GM19455 (cell line): Measurements from ENCODE around the gene ERMAP.
A peak's percentile ranks its signal among the peaks of the same experiment; 100 is the strongest.

ENCODE experiments used
- ATAC-seq: cut with Tn5 transposase; IDR thresholded peaks from one replicate; pipeline ENCODE4 v1.9.1; 2021; ENCODE audit not compliant: unreplicated experiment

The ERMAP gene, protein sequence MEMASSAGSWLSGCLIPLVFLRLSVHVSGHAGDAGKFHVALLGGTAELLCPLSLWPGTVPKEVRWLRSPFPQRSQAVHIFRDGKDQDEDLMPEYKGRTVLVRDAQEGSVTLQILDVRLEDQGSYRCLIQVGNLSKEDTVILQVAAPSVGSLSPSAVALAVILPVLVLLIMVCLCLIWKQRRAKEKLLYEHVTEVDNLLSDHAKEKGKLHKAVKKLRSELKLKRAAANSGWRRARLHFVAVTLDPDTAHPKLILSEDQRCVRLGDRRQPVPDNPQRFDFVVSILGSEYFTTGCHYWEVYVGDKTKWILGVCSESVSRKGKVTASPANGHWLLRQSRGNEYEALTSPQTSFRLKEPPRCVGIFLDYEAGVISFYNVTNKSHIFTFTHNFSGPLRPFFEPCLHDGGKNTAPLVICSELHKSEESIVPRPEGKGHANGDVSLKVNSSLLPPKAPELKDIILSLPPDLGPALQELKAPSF

DNA sequence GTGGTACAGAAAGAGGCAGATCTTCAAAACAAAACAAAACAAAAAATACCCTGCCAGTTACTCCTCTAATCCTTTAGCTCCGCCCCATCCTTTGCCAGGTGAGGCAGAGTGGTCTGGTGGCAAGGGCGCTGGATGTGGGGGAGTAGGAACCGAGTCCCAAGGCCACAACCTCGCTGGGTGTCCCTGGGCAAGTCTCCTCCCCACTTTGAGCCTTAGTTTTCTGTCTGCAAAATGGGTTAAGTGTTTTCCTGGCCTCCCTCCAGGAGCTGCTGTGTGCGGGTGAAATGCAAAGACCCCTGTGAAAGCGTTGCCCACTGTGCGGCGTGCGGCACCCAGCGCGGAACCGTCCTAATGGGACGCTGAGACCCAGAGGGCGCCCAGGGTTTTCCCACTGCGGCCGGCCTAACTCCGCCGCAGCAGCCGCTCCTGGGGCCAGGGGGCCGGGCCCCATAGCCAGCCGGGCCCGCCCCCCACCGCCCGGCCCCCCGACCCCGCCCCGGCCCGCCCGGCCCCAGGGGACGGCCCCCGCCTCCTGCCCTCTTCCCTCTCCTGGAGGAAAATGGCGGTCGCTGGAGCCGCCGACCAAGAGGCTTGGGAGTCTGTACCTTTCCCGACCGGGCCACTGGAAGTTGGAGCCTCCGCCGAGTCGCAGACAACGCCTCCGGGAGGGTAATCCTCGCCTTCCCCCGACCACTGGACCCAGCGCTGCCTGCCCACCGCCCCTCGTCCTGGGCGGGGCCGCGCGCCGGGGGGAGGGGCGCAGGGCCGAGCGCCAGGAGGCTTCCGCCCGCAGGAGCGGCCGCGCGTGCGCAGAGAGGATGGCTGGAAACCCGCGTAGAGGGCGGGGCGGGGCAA, at the start of gene ERMAP, which contains the start of gene SVBP:
Gene ERMAP, plus strand, starts transcription at position 538 of the 855 bp plus-strand sequence. CDS start 13,327 bp downstream, outside the sequence.
Gene SVBP, minus strand, starts transcription at position 813 of the 855 bp plus-strand sequence. CDS start 853 bp downstream, outside the sequence.
- peak; percentile 80 for ATAC-seq

DNA sequence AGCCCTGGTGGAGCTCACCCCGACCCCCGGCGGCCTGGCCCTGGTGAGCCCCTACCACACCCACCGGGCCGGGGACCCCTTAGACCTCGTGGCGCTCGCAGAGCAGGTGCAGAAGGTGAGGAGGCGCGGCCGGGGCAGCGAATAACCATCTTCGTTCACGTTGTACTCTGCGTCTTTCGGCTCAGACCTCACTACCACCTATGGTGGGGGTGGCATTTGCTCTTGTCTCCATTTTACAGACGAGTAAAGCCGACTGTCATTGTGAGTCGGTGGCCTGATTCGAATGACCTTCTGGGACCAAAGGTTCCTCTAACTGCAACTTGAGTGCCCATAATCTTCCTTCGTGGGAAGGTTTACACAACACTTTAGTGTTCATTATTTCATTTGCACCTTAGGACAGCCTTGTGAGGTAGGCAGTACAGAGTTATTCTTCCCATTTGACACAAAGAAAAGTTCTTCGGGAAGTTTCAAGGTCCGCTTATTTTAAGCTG, 49.4 kb upstream of the ERMAP start:
- peak; percentile 23 for ATAC-seq

DNA sequence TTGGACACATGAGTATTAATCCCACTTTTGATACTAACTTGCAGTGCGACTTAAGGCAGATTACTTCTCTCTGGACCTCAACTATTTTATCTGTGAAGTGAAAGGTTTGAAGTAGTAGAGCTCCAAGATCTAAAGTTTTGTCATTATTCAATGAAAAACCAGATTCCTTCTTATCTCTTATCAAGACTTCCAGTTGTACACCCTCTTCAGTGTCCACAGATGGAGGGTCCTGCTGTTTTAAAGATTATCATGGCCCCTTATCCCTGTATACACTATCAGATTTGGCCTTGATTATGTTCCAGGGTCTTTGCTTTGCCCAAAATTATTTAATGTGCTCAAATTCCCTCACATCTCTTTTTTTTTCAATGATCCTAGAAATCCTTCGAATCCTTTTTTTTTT, 48.8 kb upstream of the ERMAP start:
- ATAC-seq = no peak

DNA sequence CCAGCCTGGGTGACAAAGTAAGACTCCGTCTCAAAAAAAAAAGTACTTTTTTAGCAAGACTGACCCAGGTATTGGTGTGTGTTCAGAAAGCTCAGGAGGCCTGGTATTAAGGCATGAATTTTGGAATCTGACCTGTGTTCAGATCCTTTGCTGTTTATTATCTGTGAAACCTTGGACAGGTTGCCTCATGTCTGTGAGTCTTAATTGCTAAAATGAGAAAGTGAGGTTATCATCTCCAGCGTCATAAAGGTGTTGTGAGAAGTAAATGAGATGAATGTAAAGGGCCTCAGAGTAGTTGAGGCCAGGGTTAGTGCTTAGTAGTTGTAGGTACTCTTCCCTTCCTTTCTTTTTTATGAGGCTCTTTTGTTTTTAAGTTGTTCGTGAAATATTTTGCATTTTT, 47.1 kb upstream of the ERMAP start:
- no peak for ATAC-seq

DNA sequence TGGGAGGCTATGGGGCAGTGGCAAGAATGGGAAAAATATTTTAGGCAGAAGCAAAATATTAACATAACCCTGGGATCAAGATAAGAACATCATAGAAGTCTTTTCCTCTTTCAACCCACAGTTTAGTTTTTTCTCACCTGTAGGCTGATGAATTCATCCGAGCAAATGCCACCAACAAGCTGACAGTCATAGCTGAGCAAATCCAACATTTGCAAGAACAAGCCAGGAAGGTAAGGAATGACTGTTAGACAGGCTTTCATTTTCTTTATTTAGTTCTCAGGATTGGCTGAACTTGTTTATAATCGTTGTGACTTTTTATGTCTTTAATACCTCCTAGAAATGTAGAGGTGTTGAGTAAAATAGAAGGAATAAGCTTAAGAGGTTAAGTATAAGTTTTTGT, 43.5 kb upstream of the ERMAP start:
- ATAC-seq = no peak

DNA sequence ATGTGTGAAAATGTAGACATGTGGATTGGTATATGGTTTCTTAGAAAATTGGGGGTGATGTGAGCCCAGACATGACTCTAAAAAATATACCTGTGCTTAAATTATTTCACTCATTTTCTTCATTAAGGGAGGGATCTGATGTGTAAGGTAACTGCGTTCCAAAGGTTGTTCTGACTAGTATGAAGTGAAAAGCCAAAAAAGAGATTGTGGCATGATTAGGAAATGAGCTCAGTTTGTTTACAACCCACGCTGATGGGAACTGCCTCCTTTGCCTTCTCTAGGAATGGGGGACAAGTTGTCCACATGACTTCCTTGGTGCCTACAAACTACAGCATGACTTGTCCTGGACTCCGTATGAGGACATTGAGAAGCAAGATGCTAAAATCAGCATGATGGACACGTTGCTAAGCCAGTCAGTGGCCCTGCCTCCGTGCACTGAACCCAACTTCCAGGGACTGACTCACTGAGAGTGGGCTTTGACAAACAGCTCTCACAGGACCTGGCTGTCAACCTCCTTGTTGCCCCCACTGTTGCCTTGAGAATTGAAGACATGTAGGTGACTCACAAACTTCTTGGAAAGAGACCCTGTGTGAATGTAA, 41.9 kb upstream of the ERMAP start:
- ATAC-seq = no peak

DNA sequence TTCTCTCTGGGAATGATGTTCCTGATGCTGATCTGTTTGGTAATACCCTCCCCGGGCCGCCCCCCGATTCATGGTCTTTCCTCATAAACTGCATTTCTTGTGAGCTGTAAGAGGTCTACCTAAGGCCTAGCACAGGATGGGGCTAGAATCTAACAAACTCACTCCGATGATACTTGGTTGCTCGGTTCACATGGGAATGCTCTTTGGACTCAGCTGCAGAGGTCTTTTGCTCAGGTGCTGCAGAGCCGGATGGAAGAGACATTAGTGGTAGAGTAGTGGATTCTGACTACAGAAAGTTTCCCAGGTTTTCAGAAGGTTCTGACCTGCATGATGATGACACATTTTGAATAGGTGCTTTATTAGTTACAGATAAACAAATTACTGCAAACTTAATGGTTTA, 40.4 kb upstream of the ERMAP start:
- no peak for ATAC-seq

DNA sequence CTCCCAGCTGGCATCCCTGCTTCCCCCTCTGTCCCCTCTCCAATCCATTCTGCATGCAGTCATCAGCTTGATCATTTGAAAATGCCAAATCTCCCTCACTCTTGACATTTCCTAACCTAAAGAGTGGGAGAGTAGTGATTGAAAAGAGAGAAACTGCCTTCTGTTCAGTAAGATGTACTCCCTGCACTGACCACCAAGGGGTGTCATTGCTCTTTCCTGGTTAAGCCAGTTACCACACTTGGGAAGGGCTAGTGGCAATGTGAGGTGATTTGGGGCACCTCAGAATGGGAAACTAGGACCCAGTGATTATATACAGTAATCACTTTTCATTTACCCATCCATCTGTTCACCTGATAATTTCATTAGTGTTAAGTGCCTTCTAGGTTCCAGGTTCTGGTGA, 39.1 kb upstream of the ERMAP start:
- ATAC-seq = no peak

DNA sequence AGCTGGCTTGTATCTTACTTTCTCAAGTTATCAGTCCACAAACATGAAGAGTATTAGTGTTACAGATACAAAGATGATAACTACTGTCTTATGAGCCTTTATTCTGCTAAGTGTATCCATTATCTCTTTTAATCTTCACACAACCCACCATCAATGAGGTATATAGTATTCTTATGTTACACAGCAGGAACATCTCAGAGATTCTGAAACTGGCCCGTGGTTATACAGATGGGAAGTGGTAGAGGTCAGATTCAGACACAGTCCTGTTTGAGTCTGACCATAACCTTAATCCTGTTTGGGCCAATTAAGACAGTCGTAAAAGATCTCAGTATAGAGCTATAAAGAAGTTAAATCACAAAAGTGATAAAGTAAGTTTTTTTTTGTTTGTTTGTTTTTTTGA, 37.2 kb upstream of the ERMAP start:
- no peak for ATAC-seq

DNA sequence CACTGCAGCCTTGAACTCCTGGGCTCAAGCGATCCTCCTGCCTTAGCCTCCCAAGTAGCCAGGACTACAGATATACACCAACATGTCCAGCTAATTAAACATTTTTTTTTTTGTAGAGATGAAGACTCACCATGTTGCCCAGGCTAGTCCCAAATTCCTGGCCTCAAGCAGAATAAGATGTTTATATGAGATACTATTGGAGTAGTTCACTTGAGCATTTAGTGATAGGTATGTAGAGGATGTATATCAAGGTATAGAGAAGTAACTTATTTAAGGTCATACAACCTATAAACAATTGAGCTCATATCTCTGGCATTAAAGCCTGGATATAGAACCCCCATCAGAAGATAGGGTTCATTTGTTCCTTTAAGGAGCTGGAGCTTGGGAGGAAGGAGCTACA, 36.7 kb upstream of the ERMAP start:
- no peak for ATAC-seq

DNA sequence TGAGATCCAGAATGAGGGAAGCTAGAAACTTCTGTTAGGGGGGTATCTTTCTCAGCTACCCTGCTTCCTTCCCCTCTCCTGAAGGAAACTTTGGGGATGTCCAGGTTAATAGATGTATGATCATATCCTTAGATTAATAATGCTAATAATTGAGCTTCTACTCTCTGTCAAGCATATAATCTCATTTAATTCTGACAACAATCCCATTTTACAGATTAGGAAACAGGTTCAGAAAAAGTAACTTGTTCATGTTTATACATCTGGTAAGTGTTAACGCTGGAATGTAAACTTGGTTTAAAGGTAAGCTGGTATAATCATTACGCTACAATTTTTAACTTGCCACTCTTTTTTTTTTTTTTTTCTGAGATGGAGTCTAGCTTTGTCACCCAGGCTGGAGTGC, 33.8 kb upstream of the ERMAP start:
- no peak for ATAC-seq

DNA sequence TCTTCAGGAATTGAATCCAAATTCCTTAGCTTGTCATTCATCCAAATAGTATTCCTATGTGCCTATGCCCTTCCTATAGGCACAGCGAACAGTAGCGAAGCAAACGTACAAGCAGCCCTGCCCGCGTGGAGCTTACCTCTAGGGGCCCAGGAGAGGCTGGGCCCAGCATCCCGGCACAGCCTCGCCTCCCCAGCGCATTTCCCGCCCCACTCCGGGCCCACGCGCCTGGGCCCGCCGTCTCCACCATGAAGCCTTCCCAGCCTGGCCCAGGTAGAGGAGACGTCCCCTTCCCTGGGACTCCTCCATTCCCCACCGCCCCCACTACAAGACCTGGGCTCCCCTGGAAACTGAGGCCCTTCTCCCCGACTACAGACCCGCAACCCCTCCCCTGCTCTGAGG, 32.4 kb upstream of the ERMAP start:
- no peak for ATAC-seq

DNA sequence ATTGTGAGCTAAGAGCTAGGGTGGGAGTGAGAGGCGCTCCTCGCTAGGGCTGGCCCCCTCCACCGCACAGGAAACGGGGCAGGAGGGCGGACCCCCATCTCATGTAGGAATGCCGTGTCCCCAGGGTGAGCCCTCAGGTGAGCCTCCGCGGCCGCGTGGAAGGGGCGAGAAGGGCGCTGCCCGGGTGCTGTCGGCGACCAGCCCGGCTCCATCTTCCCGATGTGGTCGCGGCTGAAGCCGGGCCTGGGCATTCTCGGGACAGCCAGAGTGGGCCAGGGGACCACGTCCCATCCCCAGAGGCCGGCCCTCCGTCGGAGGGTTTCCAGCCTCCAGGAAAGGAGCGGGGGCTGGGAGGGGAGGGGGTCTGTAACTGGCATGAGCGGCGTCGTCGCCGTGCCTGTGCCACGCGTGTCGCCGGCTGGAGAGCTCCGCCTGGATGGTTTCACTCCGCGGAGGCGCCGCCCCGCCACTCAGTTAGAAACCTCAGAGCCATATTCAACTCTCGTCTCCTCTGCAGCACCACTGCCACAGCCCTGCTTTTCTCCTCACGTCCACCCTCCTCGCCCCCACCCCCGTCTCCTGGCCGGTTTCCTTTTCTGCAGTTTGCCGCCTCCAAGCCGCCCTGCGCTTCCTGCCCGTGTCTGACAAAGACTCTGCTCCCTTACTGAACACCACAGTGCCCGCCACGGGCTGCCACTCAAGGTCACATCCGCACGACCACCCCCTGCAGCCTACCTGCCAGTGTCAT, 31.8 kb upstream of the ERMAP start, which contains the start of gene TMEM269:
Gene TMEM269, plus strand, starts transcription at position 46 of the 748 bp plus-strand sequence. CDS start 4,903 bp downstream, outside the sequence.
- ATAC-seq = no peak

DNA sequence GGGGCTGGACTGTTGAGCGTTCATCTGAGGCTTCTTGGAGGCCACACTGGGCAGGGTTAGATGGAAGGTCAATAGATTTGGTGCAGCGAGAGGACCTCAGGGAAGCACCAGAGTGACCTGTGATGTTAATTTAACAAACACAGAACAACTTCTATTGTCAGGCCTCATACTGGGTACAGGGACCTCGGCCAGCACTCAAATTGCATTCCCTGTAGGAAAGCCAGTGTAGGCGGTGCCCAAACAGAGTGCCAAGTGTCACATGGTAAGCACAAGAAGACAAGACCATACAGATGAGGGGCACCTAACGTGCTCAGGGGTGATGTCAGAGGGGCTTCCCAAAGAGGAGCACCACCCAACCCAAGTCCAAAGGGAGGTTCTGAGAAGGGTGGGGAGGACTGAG, 30.8 kb upstream of the ERMAP start:
- no peak for ATAC-seq

DNA sequence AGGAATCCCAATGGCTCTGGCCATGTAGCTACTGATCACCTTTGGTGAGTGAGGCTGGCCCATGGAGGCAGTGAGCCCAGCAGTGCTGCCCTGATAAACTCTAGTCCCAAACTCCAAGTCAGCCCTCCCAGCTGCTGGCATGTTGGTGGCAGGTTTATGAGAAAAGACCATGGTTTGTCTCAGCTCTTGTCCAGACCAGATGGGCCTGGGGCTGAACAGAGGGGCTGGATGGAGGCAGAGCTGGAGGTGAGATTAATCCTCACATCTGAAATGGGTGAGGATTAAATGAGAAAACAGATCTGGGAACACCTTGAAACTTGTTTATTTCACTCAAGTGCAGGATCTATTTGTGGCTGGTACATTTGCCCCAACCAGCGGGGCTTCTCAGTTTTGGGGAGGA, 28.9 kb upstream of the ERMAP start:
- no peak for ATAC-seq

DNA sequence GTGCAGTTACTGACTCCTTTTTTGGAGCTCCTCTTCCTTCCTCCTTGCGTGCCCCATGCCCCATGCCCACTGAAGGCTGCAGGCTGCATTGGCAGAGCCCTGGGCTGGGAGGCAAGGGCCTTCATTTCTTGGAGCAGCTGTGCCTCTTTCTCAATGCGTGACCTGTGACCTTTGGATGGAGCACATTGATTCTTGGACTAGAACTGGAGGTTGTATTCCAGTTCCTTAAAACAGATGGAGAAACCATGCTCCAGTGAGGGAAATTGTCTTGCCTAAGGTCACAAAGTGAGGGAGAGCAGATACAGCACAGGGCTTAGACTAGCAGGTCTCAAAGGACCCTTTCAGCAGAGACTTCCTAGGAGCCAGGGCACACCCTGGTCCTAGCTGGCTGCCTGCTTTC, 23.1 kb upstream of the ERMAP start:
- no peak for ATAC-seq

DNA sequence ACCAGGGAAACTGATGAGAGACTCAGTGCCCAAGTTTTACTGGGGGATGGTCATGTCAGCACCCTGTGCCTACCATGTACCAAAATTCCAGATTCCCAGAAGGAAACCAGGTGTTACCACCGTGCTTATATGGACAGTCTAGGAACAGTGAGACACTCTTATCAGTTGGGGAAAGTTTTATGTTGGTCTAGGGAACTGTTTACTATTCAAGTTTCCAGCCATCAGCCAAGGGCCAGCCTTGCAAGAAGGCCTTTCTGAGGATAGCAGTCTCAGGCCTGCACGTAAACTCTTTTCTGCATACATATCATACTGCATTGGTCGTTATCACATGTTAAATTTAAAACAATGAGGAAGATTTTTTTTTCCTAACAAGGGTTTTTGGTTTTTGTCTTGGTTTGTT, 19.5 kb upstream of the ERMAP start:
- no peak for ATAC-seq

DNA sequence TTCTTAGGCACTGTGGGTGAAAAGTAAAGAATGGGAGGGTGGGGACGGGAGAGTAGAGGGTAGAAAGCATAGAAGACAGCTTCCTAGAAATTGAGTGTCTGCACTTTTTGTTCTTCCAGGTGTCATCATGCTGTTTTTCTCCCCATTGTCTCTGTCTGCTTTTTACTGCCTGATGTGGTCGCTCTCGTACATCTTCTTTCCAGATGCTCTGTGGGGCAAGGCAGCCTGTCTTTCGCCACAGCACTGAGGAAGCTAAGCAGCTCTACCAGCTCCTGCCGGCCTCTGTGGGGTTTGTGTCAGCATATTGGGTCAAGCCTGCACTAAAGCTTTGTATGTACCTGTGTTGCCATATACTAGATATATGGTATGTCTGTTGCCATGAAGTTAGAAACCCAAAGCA, 18.9 kb upstream of the ERMAP start:
- no peak for ATAC-seq

DNA sequence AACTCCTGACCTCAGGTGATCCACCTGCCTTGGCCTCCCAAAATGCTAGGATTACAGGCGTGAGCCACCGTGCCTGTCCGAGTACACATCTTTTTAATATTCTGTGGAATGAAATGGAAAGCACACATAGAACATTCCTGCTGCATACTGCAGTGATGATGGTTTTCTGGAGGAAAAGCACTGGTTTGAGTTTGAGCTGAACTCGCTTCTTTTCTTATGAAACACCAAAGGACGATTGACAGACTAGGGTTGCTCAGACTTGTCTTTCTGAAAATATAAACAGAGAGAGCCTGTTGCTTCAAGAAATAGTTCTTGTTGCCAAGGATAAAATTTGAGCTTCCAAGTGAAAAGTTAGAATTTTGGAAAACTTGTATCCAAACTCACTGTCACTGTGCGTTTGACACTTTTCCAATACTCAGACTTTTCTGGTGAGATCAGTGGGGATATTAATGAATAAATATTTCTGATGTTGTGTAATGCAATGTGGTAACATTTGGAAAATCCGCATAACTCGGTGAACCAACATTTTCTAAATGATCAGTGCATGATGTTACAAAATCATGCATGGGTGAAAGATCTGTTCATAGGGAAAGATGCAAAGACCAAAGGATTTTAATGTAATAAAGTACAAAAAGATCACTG, 15.0 kb upstream of the ERMAP start:
- ATAC-seq = no peak

DNA sequence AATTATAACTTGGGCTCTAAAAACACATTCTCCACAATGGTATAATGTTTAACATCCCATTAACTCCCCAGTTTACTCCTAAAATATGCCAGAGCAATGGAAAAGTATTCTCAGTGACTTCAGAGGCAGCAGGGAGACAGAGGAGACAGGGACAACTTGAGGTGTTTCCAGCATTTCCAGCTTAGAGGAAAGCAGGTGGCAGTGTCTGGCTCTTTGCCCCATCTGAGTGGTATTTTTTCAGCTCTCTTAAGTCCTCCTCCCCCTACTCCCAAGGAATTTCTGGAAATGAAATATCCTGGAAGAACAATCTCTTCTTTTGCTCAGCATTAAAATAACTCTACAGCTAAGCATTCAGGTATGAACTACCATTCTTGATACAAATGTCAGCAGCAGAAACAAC, 10.8 kb upstream of the ERMAP start:
- ATAC-seq = no peak
